HFF-Myc (cell line): Measurements from ENCODE around the gene NLRP14.

Experiments
- DNase-seq: peaks from one replicate; pipeline ENCODE4 v3.0.0-alpha.2; 2011; ENCODE audit warnings: low read depth; ENCODE audit errors: extremely low read depth
- H3K4me3 ChIP-seq: replicated peaks from 2 replicates; pipeline ENCODE4 v1.5.1; 2011; ENCODE audit warnings: low read depth, mild to moderate bottlenecking, control low read depth, low read length
- TF ChIP-seq, protein P1 (sequence below): IDR thresholded peaks from 2 replicates; pipeline ENCODE4 v1.5.1; 2012; ENCODE audit warnings: mild to moderate bottlenecking, low read depth, low read length, control low read depth; ENCODE audit errors: missing control alignments

NLRP14 gene

GRCh38 chr11:7098235-7098832 lies 78.1 kb downstream of the NLRP14 start:
- TF ChIP-seq, protein P1, sequence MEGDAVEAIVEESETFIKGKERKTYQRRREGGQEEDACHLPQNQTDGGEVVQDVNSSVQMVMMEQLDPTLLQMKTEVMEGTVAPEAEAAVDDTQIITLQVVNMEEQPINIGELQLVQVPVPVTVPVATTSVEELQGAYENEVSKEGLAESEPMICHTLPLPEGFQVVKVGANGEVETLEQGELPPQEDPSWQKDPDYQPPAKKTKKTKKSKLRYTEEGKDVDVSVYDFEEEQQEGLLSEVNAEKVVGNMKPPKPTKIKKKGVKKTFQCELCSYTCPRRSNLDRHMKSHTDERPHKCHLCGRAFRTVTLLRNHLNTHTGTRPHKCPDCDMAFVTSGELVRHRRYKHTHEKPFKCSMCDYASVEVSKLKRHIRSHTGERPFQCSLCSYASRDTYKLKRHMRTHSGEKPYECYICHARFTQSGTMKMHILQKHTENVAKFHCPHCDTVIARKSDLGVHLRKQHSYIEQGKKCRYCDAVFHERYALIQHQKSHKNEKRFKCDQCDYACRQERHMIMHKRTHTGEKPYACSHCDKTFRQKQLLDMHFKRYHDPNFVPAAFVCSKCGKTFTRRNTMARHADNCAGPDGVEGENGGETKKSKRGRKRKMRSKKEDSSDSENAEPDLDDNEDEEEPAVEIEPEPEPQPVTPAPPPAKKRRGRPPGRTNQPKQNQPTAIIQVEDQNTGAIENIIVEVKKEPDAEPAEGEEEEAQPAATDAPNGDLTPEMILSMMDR, result peak; percentile 36
- peak; percentile 17 for DNase-seq
- H3K4me3 ChIP-seq, result no peak overlapping the region

- no peak for DNase-seq
- TF ChIP-seq, protein P1, result no peak
- H3K4me3 ChIP-seq, result no peak overlapping the region
Measured at GRCh38 chr11:7115780-7116179, 95.5 kb downstream of the NLRP14 start.

GRCh38 chr11:7116370-7116769 lies 96.1 kb downstream of the NLRP14 start:
- no peak overlapping the region for H3K4me3 ChIP-seq
- TF ChIP-seq, protein P1, result no peak
- DNase-seq, result no peak
